ENCODE measurements around the gene FARP2.

Gene FARP2

GRCh38 chr2:241500431-241500975 lies 144.4 kb downstream of the FARP2 start:
- no peak overlapping the region for H2AFZ ChIP-seq (ENCODE audit: low read length)

GRCh38 chr2:241501099-241501541 lies 145.0 kb downstream of the FARP2 start:
- no peak overlapping the region for H3K4me2 ChIP-seq (ENCODE audit: low read depth, low read length, poor library complexity, severe bottlenecking)
- H3F3A ChIP-seq (ENCODE audit: low read depth) = no peaks in the 10 kb centered on the region
- no peak overlapping the region for H3K4me3 ChIP-seq (ENCODE audit: low read length, poor library complexity, severe bottlenecking)
- TF ChIP-seq CTCF (conservative IDR thresholded peaks at IDR 0.05; ENCODE audit: low read length) (no peak), EZH2phosphoT487 (IDR thresholded peaks at IDR 0.05; ENCODE audit: borderline replicate concordance) (no peak)
- H3K9me3 ChIP-seq (ENCODE audit: insufficient read depth, low read depth, low read length) = no peaks in the 10 kb centered on the region
- no peak overlapping the region for H2AFZ ChIP-seq (ENCODE audit: low read length)
- no peak overlapping the region for H3K9ac ChIP-seq (ENCODE audit: low read depth, low read length, poor library complexity, severe bottlenecking)
- H3K79me2 ChIP-seq (ENCODE audit: insufficient read depth, low read length) = peaks cover 22% of the 10 kb centered on the region
- peaks cover 14% of the 10 kb centered on the region; the same call in 1 of the 2 replicates for H3K36me3 ChIP-seq (ENCODE audit: insufficient read depth, low read length)
- H3K9me2 ChIP-seq (replicated peaks; ENCODE audit: low read depth, low read length) = no peaks in the 10 kb centered on the region
- H3K27me3 ChIP-seq (ENCODE audit: insufficient read depth, low read length, poor library complexity, severe bottlenecking) = no peaks in the 10 kb centered on the region
- peaks cover 7% of the 10 kb centered on the region for H4K20me1 ChIP-seq (ENCODE audit: insufficient read depth, low read length, poor library complexity, severe bottlenecking)
- H3K4me1 ChIP-seq (ENCODE audit: insufficient read depth, low read length, poor library complexity, severe bottlenecking) = peaks cover 12% of the 10 kb centered on the region

More at GRCh38 chr2:241500431-241500975, 144.4 kb downstream of the FARP2 start:
- Histone ChIP-seq H3K9me3 (ENCODE audit: insufficient read depth, low read depth, low read length) (no peaks in the 10 kb centered on the region), H3K79me2 (ENCODE audit: insufficient read depth, low read length) (peaks cover 15% of the 10 kb centered on the region; the same call in 1 of the 2 replicates), H3K4me2 (ENCODE audit: low read depth, low read length, poor library complexity, severe bottlenecking) (no peak overlapping the region), H3K4me1 (ENCODE audit: insufficient read depth, low read length, poor library complexity, severe bottlenecking) (peaks cover 11% of the 10 kb centered on the region), H4K20me1 (ENCODE audit: insufficient read depth, low read length, poor library complexity, severe bottlenecking) (peaks cover 2% of the 10 kb centered on the region), H3K4me3 (ENCODE audit: low read length, poor library complexity, severe bottlenecking) (no peak overlapping the region), H3K9ac (ENCODE audit: low read depth, low read length, poor library complexity, severe bottlenecking) (no peak overlapping the region), H3K9me2 (replicated peaks; ENCODE audit: low read depth, low read length) (no peaks in the 10 kb centered on the region), H3F3A (ENCODE audit: low read depth) (no peaks in the 10 kb centered on the region), H3K36me3 (ENCODE audit: insufficient read depth, low read length) (peaks cover 20% of the 10 kb centered on the region; the same call in 1 of the 2 replicates), H3K27me3 (ENCODE audit: insufficient read depth, low read length, poor library complexity, severe bottlenecking) (no peaks in the 10 kb centered on the region)
- TF ChIP-seq EZH2phosphoT487 (IDR thresholded peaks at IDR 0.05; ENCODE audit: borderline replicate concordance) (no peak), CTCF (conservative IDR thresholded peaks at IDR 0.05; ENCODE audit: low read length) (no peak)

GRCh38 chr2:241501551-241501950 lies 145.5 kb downstream of the FARP2 start:
- peaks cover 7% of the 10 kb centered on the region for H4K20me1 ChIP-seq (ENCODE audit: insufficient read depth, low read length, poor library complexity, severe bottlenecking)
- TF ChIP-seq CTCF (conservative IDR thresholded peaks at IDR 0.05; ENCODE audit: low read length) (no peak), EZH2phosphoT487 (IDR thresholded peaks at IDR 0.05; ENCODE audit: borderline replicate concordance) (no peak)
- peaks cover 26% of the 10 kb centered on the region for H3K79me2 ChIP-seq (ENCODE audit: insufficient read depth, low read length)
- H2AFZ ChIP-seq (ENCODE audit: low read length) = no peak overlapping the region
- peaks cover 12% of the 10 kb centered on the region; the same call in 1 of the 2 replicates for H3K36me3 ChIP-seq (ENCODE audit: insufficient read depth, low read length)
- H3K4me3 ChIP-seq (ENCODE audit: low read length, poor library complexity, severe bottlenecking) = no peak overlapping the region
- no peaks in the 10 kb centered on the region for H3K27me3 ChIP-seq (ENCODE audit: insufficient read depth, low read length, poor library complexity, severe bottlenecking)
- no peak overlapping the region for H3K9ac ChIP-seq (ENCODE audit: low read depth, low read length, poor library complexity, severe bottlenecking)
- H3K9me2 ChIP-seq (replicated peaks; ENCODE audit: low read depth, low read length) = no peaks in the 10 kb centered on the region
- H3K9me3 ChIP-seq (ENCODE audit: insufficient read depth, low read depth, low read length) = no peaks in the 10 kb centered on the region
- no peaks in the 10 kb centered on the region for H3F3A ChIP-seq (ENCODE audit: low read depth)
- peaks cover 12% of the 10 kb centered on the region for H3K4me1 ChIP-seq (ENCODE audit: insufficient read depth, low read length, poor library complexity, severe bottlenecking)
- no peak overlapping the region for H3K4me2 ChIP-seq (ENCODE audit: low read depth, low read length, poor library complexity, severe bottlenecking)

Measured in Loucy (cell line).